IMR-90 (cell line): Measurements from ENCODE around the gene ERG. TPM values are rescaled to one million over a fixed set of nuclear protein-coding genes. Genes with fewer than 3 reads are reported as not detected.

ENCODE experiments used
- ATAC-seq: fragments of 200-7000 bp; cut with Tn5 transposase; 2 replicates; pipeline ENCODE4 v1.9.1; 2020; ENCODE audit warnings: low read depth, mild to moderate bottlenecking, moderate library complexity
- BruUV-seq: library from RNA; stranded (reverse); fragments of 400-500 nt; replicated peaks from 2 replicates; lab custom pipeline; 2021; lab: Mats Ljungman, UMichigan
- CTCF ChIA-PET: fragments of 300-600 bp; formaldehyde crosslinking; extraction: SDS; loops from one replicate; lab custom pipeline; 2021; ENCODE audit warnings: antibody characterized with exemption; lab: Yijun Ruan, JAX
- POLR2A ChIA-PET: fragments of 300-600 bp; sonication (Branson Sonifier 250); formaldehyde crosslinking; loops from one replicate; lab custom pipeline; 2022; ENCODE audit warnings: antibody characterized with exemption; ENCODE audit not compliant: unreplicated experiment; lab: Charles Lee
- DNase-seq: peaks from one replicate; pipeline ENCODE4 v3.0.0; 2013
- H2AFZ ChIP-seq: replicated peaks from 2 replicates; pipeline ENCODE3; 2013; ENCODE audit warnings: low read length, mild to moderate bottlenecking; ENCODE audit not compliant: poor library complexity
- H2AK5ac ChIP-seq: 2 replicates; pipeline ENCODE4 v1.6.1; 2013; ENCODE audit warnings: low read depth, low read length, inconsistent platforms
- H2AK9ac ChIP-seq: replicated peaks from 2 replicates; pipeline ENCODE3; 2013; ENCODE audit warnings: mild to moderate bottlenecking, low read depth, low read length, moderate library complexity; ENCODE audit not compliant: poor library complexity
- H2BK120ac ChIP-seq: 2 replicates; pipeline ENCODE4 v1.6.1; 2013; ENCODE audit warnings: low read depth, low read length, inconsistent platforms
- H2BK15ac ChIP-seq: 3 replicates; pipeline ENCODE4 v1.6.1; 2013; ENCODE audit warnings: low read depth, low read length, inconsistent platforms
- H2BK20ac ChIP-seq: 2 replicates; pipeline ENCODE4 v1.6.1; 2013; ENCODE audit warnings: low read depth, mild to moderate bottlenecking, inconsistent platforms, low read length, moderate library complexity
- H2BK5ac ChIP-seq: 2 replicates; pipeline ENCODE4 v1.6.1; 2013; ENCODE audit warnings: mild to moderate bottlenecking, low read depth, low read length, inconsistent platforms; ENCODE audit not compliant: poor library complexity, severe bottlenecking
- H3K14ac ChIP-seq: replicated peaks from 2 replicates; pipeline ENCODE4 v1.6.1; 2013; ENCODE audit warnings: low read depth, low read length, inconsistent platforms
- H3K18ac ChIP-seq: 2 replicates; pipeline ENCODE4 v1.6.1; 2013; ENCODE audit warnings: low read depth, low read length, control low read depth
- H3K23ac ChIP-seq: 2 replicates; pipeline ENCODE4 v1.6.1; 2013; ENCODE audit warnings: low read depth, low read length, inconsistent platforms
- H3K27ac ChIP-seq: 2 replicates; pipeline ENCODE4 v1.5.1; 2013; ENCODE audit warnings: mild to moderate bottlenecking, control low read depth, low read length; ENCODE audit not compliant: insufficient read depth
- H3K27me3 ChIP-seq: 2 replicates; pipeline ENCODE4 v1.6.1; 2013; ENCODE audit warnings: low read length; ENCODE audit not compliant: control insufficient read depth, insufficient read depth
- H3K36me3 ChIP-seq: 2 replicates; pipeline ENCODE4 v1.6.1; 2013; ENCODE audit warnings: low read length, mixed read lengths; ENCODE audit not compliant: control insufficient read depth, insufficient read depth
- H3K4ac ChIP-seq: 2 replicates; pipeline ENCODE4 v1.6.1; 2013; ENCODE audit warnings: low read depth, low read length, inconsistent platforms
- H3K4me1 ChIP-seq: 2 replicates; pipeline ENCODE4 v1.6.1; 2013; ENCODE audit warnings: low read length, mixed read lengths; ENCODE audit not compliant: control insufficient read depth, insufficient read depth
- H3K4me2 ChIP-seq: 2 replicates; pipeline ENCODE4 v1.6.1; 2013; ENCODE audit warnings: low read depth, mild to moderate bottlenecking, control low read depth, low read length, moderate library complexity
- H3K4me3 ChIP-seq: 2 replicates; pipeline ENCODE4 v1.5.1; 2013; ENCODE audit warnings: low read depth, mild to moderate bottlenecking, control low read depth, low read length, moderate library complexity; ENCODE audit not compliant: insufficient read depth
- H3K56ac ChIP-seq: 2 replicates; pipeline ENCODE4 v1.6.1; 2013; ENCODE audit warnings: low read length, inconsistent platforms; ENCODE audit not compliant: insufficient read depth; ENCODE audit errors: extremely low read depth
- H3K79me1 ChIP-seq, 2 experiments: 2 replicates each; pipeline ENCODE4 v1.6.1; 2013; ENCODE audit warnings: low read length in 2 of 2, inconsistent platforms in 1 of 2, low read depth in 1 of 2
- H3K9ac ChIP-seq: 2 replicates; pipeline ENCODE4 v1.6.1; 2013; ENCODE audit warnings: low read depth, low read length, control low read depth
- H3K9me1 ChIP-seq: 2 replicates; pipeline ENCODE4 v1.6.1; 2013; ENCODE audit warnings: low read length, inconsistent platforms; ENCODE audit not compliant: insufficient read depth
- H3K9me3 ChIP-seq: 2 replicates; pipeline ENCODE4 v1.6.1; 2013; ENCODE audit warnings: low read length; ENCODE audit not compliant: control insufficient read depth, insufficient read depth
- H4K20me1 ChIP-seq: 2 replicates; pipeline ENCODE4 v1.6.1; 2013; ENCODE audit warnings: low read length, inconsistent platforms; ENCODE audit not compliant: insufficient read depth
- H4K5ac ChIP-seq: 2 replicates; pipeline ENCODE4 v1.6.1; 2013; ENCODE audit warnings: mild to moderate bottlenecking, low read depth, low read length, control low read depth
- H4K8ac ChIP-seq, 2 experiments: 2 replicates each; pipeline ENCODE4 v1.6.1; 2013; ENCODE audit warnings: low read depth in 2 of 2, low read length in 2 of 2, control low read depth in 1 of 2, inconsistent platforms in 1 of 2
- H4K91ac ChIP-seq: 2 replicates; pipeline ENCODE4 v1.6.1; 2013; ENCODE audit warnings: low read depth, low read length, inconsistent platforms; ENCODE audit not compliant: insufficient read depth
- CHD1 ChIP-seq: IDR thresholded peaks from 2 replicates; pipeline ENCODE4 v1.6.1; 2012; ENCODE audit warnings: low read depth, low read length, improper control_type of control experiment
- WGBS, 2 experiments: methylation state at CpG; one replicate each; pipeline versions ENCODE4 v1.1.5 to v1.1.7; 2013; ENCODE audit warnings: missing lambda C conversion rate in 2 of 2; ENCODE audit not compliant: insufficient read length in 1 of 2; ENCODE audit errors: extremely low coverage in 2 of 2; 5-methylcytosine and 5-hydroxymethylcytosine counted together
- dilution Hi-C: fragments of 300-500 bp; cut with HindIII; formaldehyde crosslinking; loops from one replicate; pipeline ENCODE4 v1.14.3; 2018; ENCODE audit warnings: low sequenced_read_pairs; ENCODE audit not compliant: unreplicated experiment
- in situ Hi-C: fragments of 300-500 bp; cut with MboI; formaldehyde crosslinking; loops from 3 replicates; pipeline ENCODE4 v1.14.3; 2019; ENCODE audit warnings: low sequenced_read_pairs, inconsistent platforms, mixed read lengths
- intact Hi-C: fragments of 100-400 bp; cut with micrococcal nuclease; formaldehyde crosslinking; loops from 2 replicates; pipeline ENCODE4 v1.10.0; 2022
- polyA plus RNA-seq, 3 experiments: library from polyadenylated mRNA; depleted of rRNA; stranded (reverse); fragments of >200 nt; gene quantifications; 2 replicates each; pipeline ENCODE4 v1.2.3, GENCODE V29; 2012; ENCODE audit warnings: low replicate concordance in 1 of 3
- total RNA-seq: library from RNA; depleted of rRNA; stranded (reverse); fragments of >200 nt; gene quantifications from 2 replicates; pipeline ENCODE4 v1.2.3, GENCODE V29; 2012

Gene ERG
- total and polyA plus RNA-seq, 2 of the 4 experiments (the other 2 are of a cell fraction) = not detected

GRCh38 chr21:38520511-38520910 lies 22.2 kb upstream of the ERG start:
- H3K18ac ChIP-seq = no peak overlapping the region
- no peak overlapping the region for H4K91ac ChIP-seq
- ChIA-PET CTCF (interaction anchor here (0.7 to 1.7 kb wide), 2 partner anchors 15 to 743 kb away, joined by 4 to 6 read pairs; no protein-coding TSS in a partner anchor), POLR2A (no interaction called here)
- no peaks in the 10 kb centered on the region for H4K20me1 ChIP-seq
- no TSS peak for BruUV-seq
- no peak overlapping the region for H2AFZ ChIP-seq
- H3K4me3 ChIP-seq = no peak overlapping the region
- no peak for DNase-seq
- no peak for TF ChIP-seq CHD1
- H2BK15ac ChIP-seq = no peak overlapping the region
- H3K27me3 ChIP-seq = peaks cover 23% of the 10 kb centered on the region
- no peak for ATAC-seq
- intact Hi-C loops = no loop called here
- 75% methylated on average over 7 of the region's 9 CpGs; no CpG with 5 or more reads in 1 of the 2 experiments for WGBS, 2 experiments
- in situ Hi-C loops = loop anchor here (5.0 to 10.0 kb wide), 2 partner anchors 194 to 622 kb away; no protein-coding TSS in a partner anchor
- no peak overlapping the region for H3K27ac ChIP-seq
- H2AK5ac ChIP-seq = no peak overlapping the region
- H4K5ac ChIP-seq = no peak overlapping the region
- H2AK9ac ChIP-seq = no peak overlapping the region
- H3K23ac ChIP-seq = no peak overlapping the region
- no peaks in the 10 kb centered on the region for H3K4me1 ChIP-seq
- H3K9ac ChIP-seq = no peak overlapping the region
- H2BK120ac ChIP-seq = no peak overlapping the region
- H4K8ac ChIP-seq = no peak overlapping the region
- H3K9me1 ChIP-seq = no peaks in the 10 kb centered on the region
- no peak overlapping the region for H3K4me2 ChIP-seq
- H3K14ac ChIP-seq = no peak overlapping the region
- H2BK5ac ChIP-seq = no peak overlapping the region
- no peaks in the 10 kb centered on the region for H3K79me1 ChIP-seq
- dilution Hi-C loops = no loop called here
- H3K9me3 ChIP-seq = no peaks in the 10 kb centered on the region
- no peaks in the 10 kb centered on the region for H3K36me3 ChIP-seq
- H3K4ac ChIP-seq = no peak overlapping the region
- H3K56ac ChIP-seq = no peak overlapping the region
- no peak overlapping the region for H2BK20ac ChIP-seq
